ENCODE measurements around the gene LRRC40. TPM values are rescaled to one million over a fixed set of nuclear protein-coding genes. Genes with fewer than 3 reads are reported as not detected.
"Not testable (repeated sequence)": the region's sequence is repeated elsewhere in the genome, so short reads cannot be mapped to it uniquely, and the experiment has no call there.

Gene LRRC40
- total and polyA plus RNA-seq, 8 donors: 1.4 to 32.7 (median 5.9) TPM

DNA sequence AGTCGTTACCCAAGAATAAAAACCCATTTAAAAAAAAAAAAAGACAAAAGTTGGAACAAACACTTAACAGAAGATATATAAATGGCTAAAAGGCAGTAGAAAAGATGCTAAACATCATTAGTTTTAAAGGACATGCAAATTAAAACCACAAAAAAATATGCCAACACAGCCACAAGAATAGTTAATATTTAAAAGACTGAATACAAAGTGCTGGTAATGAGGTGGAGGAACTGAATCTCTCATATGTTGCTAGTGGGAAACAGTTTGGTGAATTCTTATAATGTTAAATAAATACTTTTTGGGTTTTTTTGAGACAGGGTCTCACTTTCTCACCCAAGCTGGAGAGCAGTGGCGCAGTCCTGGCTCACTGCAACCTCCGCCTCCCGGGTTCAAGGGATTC, 10.0 kb downstream of the LRRC40 start:
- TF ChIP-seq POLR2AphosphoS5 (IDR thresholded peaks at IDR 0.05): no peak
- no peaks in the 10 kb centered on the region for H3K27me3 ChIP-seq
- 90 to 94% (median 91%) methylated on average over 4 of the region's 4 CpGs for WGBS, 5 donors
- intact Hi-C loops (cut with DNase I; ENCODE audit: low total_unique reads): no loop called here
- no peak overlapping the region for H3K27ac ChIP-seq
- DNase-seq: no peak
- H3K4me3 ChIP-seq: no peak overlapping the region
- no peaks in the 10 kb centered on the region for H3K4me1 ChIP-seq
- H3K36me3 ChIP-seq: peaks cover 0 to 6% (median 0%) of the 10 kb centered on the region in 4 donors
- H3K9me3 ChIP-seq: no peaks in the 10 kb centered on the region

DNA sequence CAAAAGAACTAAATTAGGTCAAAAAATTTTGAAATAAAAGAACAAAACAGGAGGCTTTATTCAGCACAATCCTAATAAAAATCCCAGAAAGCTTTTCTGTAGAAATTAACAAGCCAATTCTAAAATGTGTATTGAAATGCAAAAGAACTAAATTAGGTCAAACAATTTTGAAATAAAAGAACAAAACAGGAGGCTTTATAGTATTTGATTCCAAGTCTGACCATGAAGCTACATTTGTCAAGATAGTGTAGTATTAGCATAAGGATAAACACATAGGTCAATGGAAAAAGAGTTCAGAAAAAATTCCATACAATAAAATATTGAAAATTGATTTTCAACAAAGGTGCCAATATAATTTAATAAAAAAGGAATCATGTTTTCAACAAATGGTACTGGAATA, 10.8 kb downstream of the LRRC40 start:
- Histone ChIP-seq H3K9me3 (no peaks in the 10 kb centered on the region), H3K4me1 (no peaks in the 10 kb centered on the region), H3K4me3 (no peak overlapping the region), H3K36me3 (no peaks in the 10 kb centered on the region), H3K27me3 (no peaks in the 10 kb centered on the region), H3K27ac (no peak overlapping the region)
- intact Hi-C loops (cut with DNase I; ENCODE audit: low total_unique reads): no loop called here
- TF ChIP-seq POLR2A (IDR thresholded peaks at IDR 0.05) (no peak), EP300 (IDR thresholded peaks at IDR 0.05) (no peak)
- no peak for DNase-seq

DNA sequence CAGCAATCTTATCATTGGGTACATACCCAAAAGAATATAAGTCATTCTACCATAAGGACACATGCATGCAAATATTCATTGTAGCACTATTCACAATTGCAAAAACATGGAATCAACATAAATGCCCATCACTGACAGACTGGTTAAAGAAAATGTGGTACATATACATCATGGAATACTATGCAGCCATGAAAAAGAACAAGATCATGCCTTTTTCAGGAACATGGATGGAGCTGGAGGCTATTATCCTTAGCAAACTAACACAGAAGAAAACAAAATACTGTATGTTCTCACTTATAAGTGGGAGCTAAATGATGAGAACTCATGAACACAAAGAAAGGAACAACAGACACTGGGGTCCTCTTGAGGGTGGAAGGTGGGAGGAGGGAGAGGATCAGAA, 12.9 kb downstream of the LRRC40 start:
- DNase-seq; H3K9me3 ChIP-seq; H3K36me3 ChIP-seq; H3K27me3 ChIP-seq; H3K4me3 ChIP-seq; H3K4me1 ChIP-seq; intact Hi-C loops (cut with DNase I; ENCODE audit: low total_unique reads); H3K27ac ChIP-seq: not testable (repeated sequence)

DNA sequence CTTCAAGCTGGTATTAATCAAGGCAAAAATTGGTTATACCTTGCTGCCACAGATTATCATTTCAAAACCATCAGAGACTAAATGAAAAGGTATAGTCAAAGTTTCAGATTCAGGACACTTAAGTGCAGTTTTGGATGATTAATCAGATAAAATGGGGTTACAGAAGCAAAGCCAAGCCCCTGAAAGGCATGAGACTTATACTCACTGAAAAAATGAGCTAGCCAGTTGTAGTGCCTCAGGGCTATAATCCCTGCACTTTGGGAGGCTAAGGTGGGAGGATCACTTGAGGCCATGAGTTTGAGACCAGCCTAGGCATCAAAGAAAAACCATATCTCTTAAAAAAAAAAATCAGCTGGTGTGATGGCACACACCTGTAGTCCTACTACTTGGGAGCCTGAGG, 15.2 kb downstream of the LRRC40 start:
- Histone ChIP-seq H3K36me3 (peaks cover 0 to 7% (median 5%) of the 10 kb centered on the region in 4 donors), H3K9me3 (no peaks in the 10 kb centered on the region), H3K27me3 (no peaks in the 10 kb centered on the region), H3K4me1 (no peaks in the 10 kb centered on the region), H3K4me3 (no peak overlapping the region), H3K27ac (no peak overlapping the region)
- intact Hi-C loops (cut with DNase I; ENCODE audit: low total_unique reads): no loop called here
- no peak for TF ChIP-seq POLR2AphosphoS5 (IDR thresholded peaks at IDR 0.05)
- TF ChIP-seq EP300 (IDR thresholded peaks at IDR 0.05): no peak
- TF ChIP-seq POLR2A (IDR thresholded peaks at IDR 0.05): no peak
- TF ChIP-seq, protein P1, sequence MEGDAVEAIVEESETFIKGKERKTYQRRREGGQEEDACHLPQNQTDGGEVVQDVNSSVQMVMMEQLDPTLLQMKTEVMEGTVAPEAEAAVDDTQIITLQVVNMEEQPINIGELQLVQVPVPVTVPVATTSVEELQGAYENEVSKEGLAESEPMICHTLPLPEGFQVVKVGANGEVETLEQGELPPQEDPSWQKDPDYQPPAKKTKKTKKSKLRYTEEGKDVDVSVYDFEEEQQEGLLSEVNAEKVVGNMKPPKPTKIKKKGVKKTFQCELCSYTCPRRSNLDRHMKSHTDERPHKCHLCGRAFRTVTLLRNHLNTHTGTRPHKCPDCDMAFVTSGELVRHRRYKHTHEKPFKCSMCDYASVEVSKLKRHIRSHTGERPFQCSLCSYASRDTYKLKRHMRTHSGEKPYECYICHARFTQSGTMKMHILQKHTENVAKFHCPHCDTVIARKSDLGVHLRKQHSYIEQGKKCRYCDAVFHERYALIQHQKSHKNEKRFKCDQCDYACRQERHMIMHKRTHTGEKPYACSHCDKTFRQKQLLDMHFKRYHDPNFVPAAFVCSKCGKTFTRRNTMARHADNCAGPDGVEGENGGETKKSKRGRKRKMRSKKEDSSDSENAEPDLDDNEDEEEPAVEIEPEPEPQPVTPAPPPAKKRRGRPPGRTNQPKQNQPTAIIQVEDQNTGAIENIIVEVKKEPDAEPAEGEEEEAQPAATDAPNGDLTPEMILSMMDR (IDR thresholded peaks at IDR 0.05): no peak
- DNase-seq: no peak

DNA sequence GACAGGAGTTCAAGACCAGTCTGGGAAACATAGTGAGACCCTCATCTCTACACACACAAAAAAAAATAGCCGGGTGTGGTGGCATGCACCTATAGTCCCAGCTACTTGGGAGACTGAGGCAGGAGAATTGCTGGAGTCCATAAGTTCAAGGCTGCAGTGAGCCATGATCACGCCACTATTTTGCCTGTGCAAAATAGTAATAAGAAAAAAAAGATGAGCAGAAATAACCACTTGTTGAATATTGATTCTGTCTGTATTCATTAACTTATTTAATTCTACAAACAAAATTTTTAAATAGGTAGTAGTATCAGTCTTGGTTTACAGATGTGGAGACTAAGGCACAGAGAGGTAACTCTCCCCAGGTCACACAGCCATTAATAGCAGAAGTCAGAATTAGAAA, 16.9 kb downstream of the LRRC40 start:
- no peaks in the 10 kb centered on the region for H3K9me3 ChIP-seq
- no peak overlapping the region for H3K4me3 ChIP-seq
- no peaks in the 10 kb centered on the region for H3K27me3 ChIP-seq
- H3K27ac ChIP-seq: no peak overlapping the region
- DNase-seq: no peak
- H3K4me1 ChIP-seq: no peaks in the 10 kb centered on the region
- TF ChIP-seq, protein P1 (IDR thresholded peaks at IDR 0.05): no peak
- no peak for TF ChIP-seq POLR2AphosphoS5 (IDR thresholded peaks at IDR 0.05)
- TF ChIP-seq POLR2A (IDR thresholded peaks at IDR 0.05): no peak
- no peak for TF ChIP-seq EP300 (IDR thresholded peaks at IDR 0.05)
- 93 to 98% (median 97%) methylated on average over 2 of the region's 2 CpGs for WGBS, 5 donors
- peaks cover 0 to 23% (median 17%) of the 10 kb centered on the region in 4 donors for H3K36me3 ChIP-seq
- intact Hi-C loops (cut with DNase I; ENCODE audit: low total_unique reads): no loop called here

DNA sequence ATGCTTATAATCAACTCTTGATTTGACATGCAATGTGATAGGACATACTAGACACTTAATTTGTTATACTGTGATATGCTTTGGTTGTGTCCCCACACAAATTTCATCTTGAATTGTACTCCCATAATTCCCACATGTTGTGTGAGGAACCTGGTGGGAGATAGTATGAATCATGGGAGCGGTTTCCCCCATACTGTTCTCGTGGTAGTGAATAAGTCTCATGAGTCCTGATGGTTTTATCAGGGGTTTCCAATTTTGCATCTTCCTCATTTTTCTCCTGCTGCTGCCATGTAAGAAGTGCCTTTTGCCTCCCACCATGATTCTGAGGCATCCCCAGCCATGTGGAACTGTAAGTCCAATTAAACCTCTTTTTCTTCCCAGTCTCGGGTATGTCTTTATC, 20.2 kb downstream of the LRRC40 start:
- H3K4me1 ChIP-seq; H3K9me3 ChIP-seq; H3K27ac ChIP-seq; H3K4me3 ChIP-seq; DNase-seq; H3K27me3 ChIP-seq; intact Hi-C loops (cut with DNase I; ENCODE audit: low total_unique reads): not testable (repeated sequence)
- WGBS, 5 donors: 96 to 99% (median 97%) methylated on average over 3 of the region's 3 CpGs
- H3K36me3 ChIP-seq: peaks cover 4 to 43% (median 23%) of the 10 kb centered on the region in 4 donors

DNA sequence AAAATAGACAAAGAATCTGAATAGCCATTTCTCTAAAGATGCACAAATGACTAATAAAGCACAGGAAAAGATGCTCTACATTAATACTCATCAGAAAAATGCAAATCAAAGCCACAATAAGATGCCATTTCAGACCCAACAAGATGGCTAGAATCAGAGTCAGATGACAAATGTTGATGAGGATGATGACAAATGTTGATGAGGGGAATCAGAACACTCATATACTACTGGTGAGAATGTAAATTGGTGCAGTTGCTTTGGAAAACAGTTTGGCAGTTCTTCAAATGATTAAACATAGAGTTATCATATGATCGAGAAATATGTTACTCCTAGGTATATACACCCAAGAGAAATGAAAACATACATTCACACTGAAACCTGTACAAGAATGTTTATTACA, 33.9 kb downstream of the LRRC40 start:
- WGBS, 5 donors: 77 to 83% (median 79%) methylated on average over 1 of the region's 1 CpG
- no peak overlapping the region for H3K27ac ChIP-seq
- H3K9me3 ChIP-seq: no peaks in the 10 kb centered on the region
- no peaks in the 10 kb centered on the region for H3K27me3 ChIP-seq
- intact Hi-C loops (cut with DNase I; ENCODE audit: low total_unique reads): no loop called here
- no peak for DNase-seq
- TF ChIP-seq EP300 (IDR thresholded peaks at IDR 0.05): no peak
- no peak for TF ChIP-seq POLR2A (IDR thresholded peaks at IDR 0.05)
- TF ChIP-seq, protein P1 (IDR thresholded peaks at IDR 0.05): no peak
- no peak for TF ChIP-seq POLR2AphosphoS5 (IDR thresholded peaks at IDR 0.05)
- H3K4me3 ChIP-seq: no peak overlapping the region
- peaks cover 0 to 39% (median 34%) of the 10 kb centered on the region in 4 donors for H3K36me3 ChIP-seq
- no peaks in the 10 kb centered on the region for H3K4me1 ChIP-seq
